Astrocyte of the spinal cord (primary cell): ENCODE results near the gene TPPP.

ENCODE experiments used
- DNase-seq: peaks from one replicate; pipeline ENCODE4 v3.0.0; 2011; ENCODE audit warnings: low read depth, low spot score
- H3K4me3 ChIP-seq: 2 replicates; pipeline ENCODE4 v1.5.1; 2011; ENCODE audit warnings: low read depth, mild to moderate bottlenecking, low read length, moderate library complexity
- in situ Hi-C: cut with HindIII; loops from 2 replicates; pipeline ENCODE4 v1.10.0; 2017; ENCODE audit warnings: low sequenced_read_pairs
- TF ChIP-seq, protein P1 (sequence below): IDR thresholded peaks from 2 replicates; pipeline ENCODE4 v1.5.1; 2012; ENCODE audit warnings: low read depth, mild to moderate bottlenecking, low read length, inconsistent platforms

Gene TPPP

DNA sequence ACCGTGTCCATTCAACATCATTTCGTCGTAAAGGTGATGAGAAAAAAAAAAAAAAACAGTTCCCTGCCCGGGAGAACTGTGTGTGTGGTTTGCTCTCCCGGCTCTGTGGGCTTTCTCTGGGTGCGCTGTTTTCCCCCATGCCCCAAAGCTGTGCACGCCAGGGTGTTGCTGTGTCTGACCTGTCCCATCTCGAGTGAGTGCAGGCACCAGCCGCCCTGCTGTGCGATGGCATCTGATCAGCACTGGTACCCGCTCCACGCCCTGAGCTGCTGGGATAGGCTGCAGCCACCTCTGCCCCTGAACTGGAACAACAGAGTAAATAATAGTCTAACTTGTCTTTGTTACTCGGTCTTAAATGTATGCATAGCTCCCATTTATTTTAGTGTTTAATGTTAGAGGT lies 47.7 kb downstream of the TPPP start:
- H3K4me3 ChIP-seq = no peak overlapping the region
- TF ChIP-seq, protein P1, sequence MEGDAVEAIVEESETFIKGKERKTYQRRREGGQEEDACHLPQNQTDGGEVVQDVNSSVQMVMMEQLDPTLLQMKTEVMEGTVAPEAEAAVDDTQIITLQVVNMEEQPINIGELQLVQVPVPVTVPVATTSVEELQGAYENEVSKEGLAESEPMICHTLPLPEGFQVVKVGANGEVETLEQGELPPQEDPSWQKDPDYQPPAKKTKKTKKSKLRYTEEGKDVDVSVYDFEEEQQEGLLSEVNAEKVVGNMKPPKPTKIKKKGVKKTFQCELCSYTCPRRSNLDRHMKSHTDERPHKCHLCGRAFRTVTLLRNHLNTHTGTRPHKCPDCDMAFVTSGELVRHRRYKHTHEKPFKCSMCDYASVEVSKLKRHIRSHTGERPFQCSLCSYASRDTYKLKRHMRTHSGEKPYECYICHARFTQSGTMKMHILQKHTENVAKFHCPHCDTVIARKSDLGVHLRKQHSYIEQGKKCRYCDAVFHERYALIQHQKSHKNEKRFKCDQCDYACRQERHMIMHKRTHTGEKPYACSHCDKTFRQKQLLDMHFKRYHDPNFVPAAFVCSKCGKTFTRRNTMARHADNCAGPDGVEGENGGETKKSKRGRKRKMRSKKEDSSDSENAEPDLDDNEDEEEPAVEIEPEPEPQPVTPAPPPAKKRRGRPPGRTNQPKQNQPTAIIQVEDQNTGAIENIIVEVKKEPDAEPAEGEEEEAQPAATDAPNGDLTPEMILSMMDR = no peak
- in situ Hi-C loops = no loop called here
- no peak for DNase-seq

DNA sequence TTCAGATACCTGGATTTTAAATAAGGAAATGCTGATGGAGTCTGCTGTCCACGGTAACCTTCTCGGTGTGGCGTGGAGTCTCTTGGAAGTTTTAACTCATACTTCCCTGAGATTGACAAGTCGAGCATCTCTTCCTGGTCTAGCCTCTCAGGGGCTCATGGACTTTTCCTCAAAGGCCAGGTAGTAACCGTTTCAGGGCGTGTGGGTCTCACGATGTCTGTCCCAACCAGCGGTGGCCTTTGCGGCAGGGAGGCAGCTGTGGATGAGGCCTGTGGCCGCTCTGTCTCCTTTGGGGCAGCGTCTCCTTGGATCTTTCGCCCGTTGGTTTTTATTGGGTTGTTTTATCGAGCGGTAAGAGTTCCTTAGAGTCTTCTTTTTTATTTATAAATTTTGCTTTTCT lies 48.2 kb downstream of the TPPP start:
- TF ChIP-seq, protein P1 = no peak
- in situ Hi-C loops = no loop called here
- no peak overlapping the region for H3K4me3 ChIP-seq
- no peak for DNase-seq

DNA sequence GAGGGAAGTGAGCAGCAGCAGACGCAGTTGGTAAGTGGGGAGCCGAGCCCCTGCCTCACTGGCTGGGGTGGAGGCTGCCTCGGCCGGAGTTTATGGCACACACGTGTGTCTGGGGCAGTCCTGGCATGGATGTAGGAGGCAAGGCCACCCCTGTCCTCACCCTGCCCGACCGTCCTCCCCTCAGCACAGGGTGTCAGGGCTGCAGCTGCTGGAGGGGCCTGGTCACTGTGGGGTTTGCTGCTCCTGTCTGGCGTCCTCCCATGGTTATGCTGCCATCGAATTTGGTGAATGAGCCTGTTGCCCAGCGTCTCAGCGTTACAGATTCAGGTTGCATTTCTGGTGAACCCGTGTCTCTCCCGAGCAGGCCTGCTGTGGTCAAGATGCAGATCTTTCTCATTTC lies 48.6 kb downstream of the TPPP start:
- TF ChIP-seq, protein P1 = no peak
- DNase-seq = no peak
- in situ Hi-C loops = no loop called here

DNA sequence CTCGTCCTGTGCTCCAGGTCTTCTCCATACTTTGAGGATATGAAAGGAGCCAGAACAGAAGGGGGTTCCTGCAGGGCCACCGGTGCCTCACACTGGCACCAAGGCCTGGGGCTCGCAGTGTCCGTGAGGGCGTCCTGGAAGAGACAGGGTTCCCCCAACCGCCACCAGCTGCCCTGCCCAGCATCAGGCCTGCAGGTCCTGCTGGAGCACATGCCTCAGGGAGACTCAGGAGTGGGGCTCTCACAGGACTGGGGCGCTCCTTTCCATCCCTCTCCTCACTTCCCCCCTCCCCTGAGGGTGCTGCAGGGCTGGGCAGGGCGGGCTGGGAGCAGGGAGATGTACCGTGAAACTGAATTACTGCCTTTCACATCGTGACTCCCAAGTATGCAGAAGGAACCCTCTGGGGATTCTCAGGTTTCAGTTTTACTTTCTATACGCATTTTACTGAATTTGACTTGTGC lies 49.3 kb downstream of the TPPP start:
- H3K4me3 ChIP-seq = no peak overlapping the region
- TF ChIP-seq, protein P1 = no peak
- DNase-seq = peak; percentile 5
- in situ Hi-C loops = no loop called here

More for the DNA sequence above, 48.6 kb downstream of the TPPP start:
- no peak overlapping the region for H3K4me3 ChIP-seq

DNA sequence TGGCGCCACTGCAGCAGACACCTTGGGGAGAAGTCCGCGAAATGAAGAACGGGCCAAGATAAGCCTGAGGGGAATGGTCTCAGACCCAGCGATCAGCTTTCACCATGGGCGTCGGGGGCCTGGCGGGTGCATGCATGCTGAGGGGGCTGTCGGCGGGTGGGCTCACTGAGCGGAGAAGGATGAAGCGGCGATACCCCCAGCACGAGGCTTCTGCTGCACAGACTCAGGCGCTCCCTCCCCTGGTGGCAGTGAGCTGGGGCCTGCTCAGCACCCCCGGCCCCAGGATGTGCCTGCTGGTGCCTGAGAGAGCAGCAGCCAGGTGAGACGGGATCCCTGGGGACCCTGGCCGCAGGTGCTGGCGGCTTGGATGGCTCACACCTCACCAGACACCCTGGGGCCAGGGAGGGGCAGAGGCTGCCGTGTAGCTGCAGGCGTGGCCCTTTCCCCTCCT lies 49.8 kb downstream of the TPPP start:
- TF ChIP-seq, protein P1 = no peak
- in situ Hi-C loops = no loop called here
- H3K4me3 ChIP-seq = no peak overlapping the region
- DNase-seq = no peak

DNA sequence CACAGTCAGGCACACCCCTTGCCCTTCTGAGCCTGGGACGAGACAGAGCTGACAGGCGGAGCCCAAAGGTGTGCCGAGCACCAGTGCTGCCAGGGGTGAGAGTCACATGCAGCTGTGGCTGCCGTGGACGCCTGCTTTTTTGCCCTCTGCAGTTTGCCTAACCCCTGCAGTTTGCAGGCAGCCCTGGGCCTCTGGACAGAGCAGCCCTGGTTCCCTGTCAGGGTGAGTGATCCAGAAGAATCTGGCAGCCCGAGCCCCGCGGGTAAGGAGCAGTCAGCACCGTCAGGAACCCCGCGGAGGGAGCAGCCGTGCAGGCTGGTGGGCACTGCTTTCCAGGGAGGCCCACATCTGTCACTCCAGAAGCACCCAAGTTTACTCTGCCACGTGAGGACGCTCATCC lies 50.7 kb downstream of the TPPP start:
- no peak overlapping the region for H3K4me3 ChIP-seq
- in situ Hi-C loops = no loop called here
- TF ChIP-seq, protein P1 = no peak
- no peak for DNase-seq

DNA sequence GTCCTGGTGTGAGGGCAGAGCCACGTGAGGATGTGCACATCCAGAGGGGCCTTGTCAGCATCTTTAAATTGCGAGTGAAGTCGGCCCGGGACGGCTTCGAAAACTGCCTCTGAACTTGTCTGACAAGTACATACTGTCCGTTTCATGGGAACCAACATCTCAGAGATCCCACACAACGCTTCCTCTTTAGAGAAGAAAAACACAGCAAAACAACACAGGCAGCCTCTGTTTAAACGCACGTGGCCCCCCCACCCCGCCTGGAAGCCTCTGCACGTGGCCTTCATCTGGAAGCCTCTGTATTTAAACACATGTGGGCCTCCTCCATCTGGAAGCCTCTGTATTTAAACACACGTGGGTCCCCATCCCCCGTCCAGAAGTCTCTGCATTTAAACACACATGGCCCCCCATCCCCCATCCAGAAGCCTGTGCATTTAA lies 51.8 kb downstream of the TPPP start:
- no peak overlapping the region for H3K4me3 ChIP-seq
- TF ChIP-seq, protein P1 = no peak
- no peak for DNase-seq
- in situ Hi-C loops = no loop called here
